Right lobe of liver (tissue), 6 donors: ENCODE measurements around the gene MYLIP. TPM values are rescaled to one million over a fixed set of nuclear protein-coding genes. Genes with fewer than 3 reads are reported as not detected.

Experiments used
- ATAC-seq, 4 donors: fragments of 200-7000 bp; cut with Tn5 transposase; one replicate each; pipeline ENCODE4 v1.9.1; 2020; ENCODE audit warnings: mild to moderate bottlenecking in 4 of 4, moderate library complexity in 4 of 4
- DNase-seq, 3 donors: peaks; one replicate each; pipeline ENCODE4 v3.0.0-alpha.2; 2020
- H3K27ac ChIP-seq, 3 donors: fragments of 200-600 bp; one replicate each; pipeline ENCODE4 v1.8.0; 2022
- H3K27me3 ChIP-seq, 2 donors: fragments of 200-600 bp; one replicate each; pipeline ENCODE4 v1.8.0; 2022
- H3K36me3 ChIP-seq, 4 donors: fragments of 200-600 bp; sonication (generic) in 1 of 4; one replicate each; pipeline versions ENCODE4 v1.5.1 to v1.8.0; 2017 to 2022; ENCODE audit warnings: control low read depth in 1 of 4
- H3K4me1 ChIP-seq, 4 donors: fragments of 200-600 bp; sonication (generic) in 1 of 4; one replicate each; pipeline versions ENCODE4 v1.5.1 to v1.8.0; 2017 to 2022; ENCODE audit warnings: control low read depth in 1 of 4
- H3K4me3 ChIP-seq, 3 donors: fragments of 200-600 bp; one replicate each; pipeline ENCODE4 v1.8.0; 2022
- H3K9me3 ChIP-seq, 4 donors: fragments of 200-600 bp; sonication (generic) in 1 of 4; one replicate each; pipeline versions ENCODE4 v1.5.1 to v1.8.0; 2017 to 2022; ENCODE audit warnings: control low read depth in 1 of 4
- POLR2A ChIP-seq: fragments of 450-650 bp; IDR thresholded peaks from one replicate; pipeline ENCODE4 v1.6.1; 2017; ENCODE audit warnings: antibody characterized with exemption, mild to moderate bottlenecking
- WGBS: methylation state at CpG from one replicate; pipeline ENCODE4 v1.1.6; 2018; ENCODE audit warnings: low coverage, low lambda C conversion rate; ENCODE audit not compliant: insufficient coverage; ENCODE audit errors: missing lambda C conversion rate; 5-methylcytosine and 5-hydroxymethylcytosine counted together
- intact Hi-C, 2 donors: fragments of 100-400 bp; cut with DNase I; formaldehyde crosslinking; loops; one replicate each; pipeline versions ENCODE4 v1.11.2 to v1.14.1; 2022
- total RNA-seq, 6 experiments: library from RNA; depleted of rRNA in 2 of 6; stranded (reverse); fragments of >200 nt in 2 of 6; fragmentation: NEBNext Ultra II Directional in 3 of 6; extraction: Animal tissue kit (Norgen Biotek cat#: 25700) in 3 of 6; gene quantifications; one replicate each; pipeline versions ENCODE4 v1.1.0 to v1.2.4, GENCODE V29; 2016 to 2023
- TF ChIP-seq, protein P1 (sequence below), 4 donors: fragments of 200-600 bp in 3 of 4; fragments of 450-650 bp in 1 of 4; IDR thresholded peaks; one replicate each; pipeline versions ENCODE4 v1.5.1 to v1.8.0; 2016 to 2022; ENCODE audit warnings: antibody characterized with exemption in 4 of 4, mild to moderate bottlenecking in 2 of 4
- donor health status: DM: no; HTN: yes; CAD: no.
- donor health status: DM: no; HTN: no; CAD: no.
- donor health status: DM: no; HTN: no; CAD: no.
- donor health status: DM: no; HTN: yes; CAD: no.
- donor health status: DM: no; HTN: yes; CAD: no.

The MYLIP gene
- total RNA-seq, 6 experiments from 2014 or later = 2.0 to 5.3 (median 2.8) TPM

DNA sequence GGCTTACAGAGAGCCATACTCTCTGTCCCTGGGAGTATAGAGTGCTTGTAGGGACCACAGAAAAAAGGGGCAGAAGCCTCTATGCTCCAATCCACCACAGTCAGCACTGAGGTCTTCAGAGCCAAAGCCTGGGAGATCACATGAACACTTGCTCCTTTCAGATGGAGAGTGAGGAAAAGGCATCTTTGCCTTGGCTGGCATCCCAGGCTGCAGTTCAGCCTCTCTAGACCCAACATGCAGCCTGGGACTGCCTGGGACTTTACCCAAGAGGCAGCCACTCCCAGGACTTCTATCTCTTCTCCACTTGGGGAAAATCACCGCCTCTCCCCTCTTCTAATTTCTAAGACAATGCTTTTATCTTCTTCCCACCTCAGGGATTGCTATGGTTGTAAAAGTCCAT lies 46.5 kb upstream of the MYLIP start:
- intact Hi-C loops = no loop called here
- H3K4me3 ChIP-seq = no peak overlapping the region
- H3K4me1 ChIP-seq = no peaks in the 10 kb centered on the region
- no peaks in the 10 kb centered on the region for H3K9me3 ChIP-seq
- H3K27ac ChIP-seq = no peak overlapping the region
- ATAC-seq (no peak), DNase-seq (no peak)
- no peaks in the 10 kb centered on the region for H3K36me3 ChIP-seq
- TF ChIP-seq, protein P1, sequence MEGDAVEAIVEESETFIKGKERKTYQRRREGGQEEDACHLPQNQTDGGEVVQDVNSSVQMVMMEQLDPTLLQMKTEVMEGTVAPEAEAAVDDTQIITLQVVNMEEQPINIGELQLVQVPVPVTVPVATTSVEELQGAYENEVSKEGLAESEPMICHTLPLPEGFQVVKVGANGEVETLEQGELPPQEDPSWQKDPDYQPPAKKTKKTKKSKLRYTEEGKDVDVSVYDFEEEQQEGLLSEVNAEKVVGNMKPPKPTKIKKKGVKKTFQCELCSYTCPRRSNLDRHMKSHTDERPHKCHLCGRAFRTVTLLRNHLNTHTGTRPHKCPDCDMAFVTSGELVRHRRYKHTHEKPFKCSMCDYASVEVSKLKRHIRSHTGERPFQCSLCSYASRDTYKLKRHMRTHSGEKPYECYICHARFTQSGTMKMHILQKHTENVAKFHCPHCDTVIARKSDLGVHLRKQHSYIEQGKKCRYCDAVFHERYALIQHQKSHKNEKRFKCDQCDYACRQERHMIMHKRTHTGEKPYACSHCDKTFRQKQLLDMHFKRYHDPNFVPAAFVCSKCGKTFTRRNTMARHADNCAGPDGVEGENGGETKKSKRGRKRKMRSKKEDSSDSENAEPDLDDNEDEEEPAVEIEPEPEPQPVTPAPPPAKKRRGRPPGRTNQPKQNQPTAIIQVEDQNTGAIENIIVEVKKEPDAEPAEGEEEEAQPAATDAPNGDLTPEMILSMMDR (IDR thresholded peaks at IDR 0.05) = no peak
- TF ChIP-seq POLR2A = no peak
- WGBS = no CpG with 5 or more reads among the region's 1 CpG
- H3K27me3 ChIP-seq = no peaks in the 10 kb centered on the region

DNA sequence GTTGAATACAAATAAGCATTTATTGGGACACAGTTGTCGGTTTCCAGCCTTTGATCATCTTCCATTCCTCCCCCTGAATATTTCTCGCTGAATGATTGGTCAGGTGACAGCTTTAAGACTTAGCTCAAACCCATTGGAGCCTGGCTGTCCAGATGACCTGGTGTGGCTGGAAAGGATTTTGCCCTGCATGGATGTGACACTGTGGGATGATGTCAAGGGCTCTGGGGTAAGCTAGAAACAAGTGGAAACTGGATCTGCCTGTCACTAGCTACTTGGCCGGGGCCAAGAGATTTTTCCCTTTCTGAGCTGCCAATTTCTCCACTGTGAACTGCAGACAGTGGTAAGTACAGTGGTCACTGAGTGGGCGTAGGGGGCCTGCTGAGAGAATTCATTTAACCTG lies 41.9 kb upstream of the MYLIP start:
- Histone ChIP-seq H3K27ac (no peak overlapping the region), H3K27me3 (no peaks in the 10 kb centered on the region), H3K4me1 (no peaks in the 10 kb centered on the region), H3K4me3 (no peak overlapping the region), H3K9me3 (no peaks in the 10 kb centered on the region), H3K36me3 (no peaks in the 10 kb centered on the region)
- WGBS = 50% methylated on average over 2 of the region's 4 CpGs
- ATAC-seq = no peak
- DNase-seq = no peak
- TF ChIP-seq, protein P1 (IDR thresholded peaks at IDR 0.05) = no peak
- TF ChIP-seq POLR2A = no peak
- intact Hi-C loops = no loop called here

DNA sequence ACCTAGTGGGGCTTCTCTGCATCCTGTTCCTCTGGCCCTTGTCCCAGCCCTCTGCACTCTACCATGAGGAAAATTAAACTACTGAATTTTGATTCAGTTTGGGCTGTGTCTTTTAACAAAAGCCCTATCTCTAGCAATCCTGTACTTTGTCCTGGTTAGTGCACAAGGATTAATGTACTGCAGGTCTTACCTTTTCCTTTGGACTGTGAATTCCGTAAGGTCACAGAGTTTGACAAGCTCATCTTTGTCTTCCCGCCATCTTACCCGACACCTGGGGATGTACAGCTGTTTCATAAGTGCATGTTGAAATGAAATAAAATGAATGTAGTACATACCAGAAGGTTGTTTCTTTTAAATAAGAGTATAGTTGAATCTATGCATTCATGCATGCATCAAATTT lies 41.5 kb upstream of the MYLIP start:
- H3K9me3 ChIP-seq = no peaks in the 10 kb centered on the region
- ATAC-seq = no peak
- H3K27ac ChIP-seq = no peak overlapping the region
- intact Hi-C loops = no loop called here
- H3K27me3 ChIP-seq = no peaks in the 10 kb centered on the region
- TF ChIP-seq POLR2A = no peak
- TF ChIP-seq, protein P1 (IDR thresholded peaks at IDR 0.05) = no peak
- 51% methylated on average over 3 of the region's 3 CpGs for WGBS
- no peak for DNase-seq
- H3K36me3 ChIP-seq = no peaks in the 10 kb centered on the region
- no peaks in the 10 kb centered on the region for H3K4me1 ChIP-seq
- no peak overlapping the region for H3K4me3 ChIP-seq

DNA sequence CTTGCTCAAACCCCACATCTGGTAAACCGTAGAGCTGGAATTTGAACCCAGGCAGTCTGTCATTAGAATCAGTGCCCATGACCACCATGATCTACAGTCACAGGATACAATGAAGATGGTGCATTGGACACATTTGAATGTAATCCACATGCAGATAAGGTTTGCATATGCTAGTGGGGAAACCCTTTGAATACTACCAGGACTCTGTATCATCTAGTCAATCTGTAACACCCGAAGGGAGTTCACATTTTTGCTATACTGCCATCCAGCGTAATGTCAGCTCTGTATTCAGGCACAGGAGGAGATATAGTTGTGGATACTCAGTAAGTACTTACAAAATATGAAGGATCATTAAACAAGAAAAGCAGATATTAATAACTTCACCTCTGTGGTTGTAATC lies 40.5 kb upstream of the MYLIP start:
- DNase-seq = no peak

More for the DNA sequence above, 40.5 kb upstream of the MYLIP start:
- TF ChIP-seq, protein P1 (IDR thresholded peaks at IDR 0.05) = no peak
- TF ChIP-seq POLR2A = no peak
- Histone ChIP-seq H3K27me3 (no peaks in the 10 kb centered on the region), H3K4me1 (no peaks in the 10 kb centered on the region), H3K4me3 (no peak overlapping the region), H3K27ac (no peak overlapping the region), H3K36me3 (no peaks in the 10 kb centered on the region), H3K9me3 (no peaks in the 10 kb centered on the region)
- no peak for ATAC-seq
- intact Hi-C loops = no loop called here
- WGBS = 91% methylated on average over 3 of the region's 3 CpGs
